DND-41 (cell line): ENCODE measurements around the gene STOX2.

Experiments used
- ATAC-seq: fragments of 200-7000 bp; cut with Tn5 transposase; 3 replicates; pipeline ENCODE4 v1.9.1; 2021; ENCODE audit warnings: low read depth; ENCODE audit not compliant: insufficient read depth
- DNase-seq: peaks from one replicate; pipeline ENCODE4 v3.0.0-alpha.2; 2020
- H2AFZ ChIP-seq: 2 replicates; pipeline ENCODE4 v1.6.0; 2012; ENCODE audit warnings: low read depth, low read length
- H3K27ac ChIP-seq: 2 replicates; pipeline ENCODE4 v1.5.1; 2012; ENCODE audit warnings: low read length, inconsistent platforms
- H3K27me3 ChIP-seq: fragments of 200-600 bp; sonication (generic); 2 replicates; pipeline ENCODE4 v1.6.0; 2012; ENCODE audit warnings: low read length, mild to moderate bottlenecking, inconsistent platforms; ENCODE audit not compliant: insufficient read depth, poor library complexity
- H3K36me3 ChIP-seq: 2 replicates; pipeline ENCODE4 v1.5.1; 2012; ENCODE audit warnings: low read length, inconsistent platforms; ENCODE audit not compliant: insufficient read depth
- H3K4me1 ChIP-seq: 2 replicates; pipeline ENCODE4 v1.5.1; 2012; ENCODE audit warnings: mild to moderate bottlenecking, low read length; ENCODE audit not compliant: insufficient read depth
- H3K4me2 ChIP-seq: 2 replicates; pipeline ENCODE4 v1.6.0; 2012; ENCODE audit warnings: mild to moderate bottlenecking, moderate library complexity, low read length, inconsistent platforms; ENCODE audit not compliant: insufficient read depth
- H3K4me3 ChIP-seq, 2 experiments: fragments of 200-600 bp in 1 of 2; shearing (Covaris generic) in 1 of 2; 2 replicates each; pipeline ENCODE4 v1.5.1; 2012 to 2016; ENCODE audit warnings: inconsistent platforms in 2 of 2, low read length in 2 of 2, mild to moderate bottlenecking in 2 of 2, low read depth in 1 of 2, moderate library complexity in 1 of 2
- H3K79me2 ChIP-seq: 2 replicates; pipeline ENCODE4 v1.6.0; 2012; ENCODE audit warnings: low read length, inconsistent platforms; ENCODE audit not compliant: insufficient read depth
- H3K9ac ChIP-seq: 2 replicates; pipeline ENCODE4 v1.6.0; 2012; ENCODE audit warnings: low read depth, mild to moderate bottlenecking, inconsistent platforms, low read length, moderate library complexity
- H3K9me3 ChIP-seq: 2 replicates; pipeline ENCODE4 v1.5.1; 2012; ENCODE audit warnings: low read length, moderate library complexity, mild to moderate bottlenecking, inconsistent platforms; ENCODE audit not compliant: insufficient read depth, severe bottlenecking
- H4K20me1 ChIP-seq: 2 replicates; pipeline ENCODE4 v1.6.0; 2012; ENCODE audit warnings: low read length; ENCODE audit not compliant: insufficient read depth
- EZH2 ChIP-seq: IDR thresholded peaks from 3 replicates; pipeline ENCODE4 v1.6.1; 2012; ENCODE audit warnings: borderline replicate concordance, low read depth, mild to moderate bottlenecking, moderate library complexity, low read length, inconsistent platforms; ENCODE audit not compliant: severe bottlenecking
- TF ChIP-seq, protein P1 (sequence below): IDR thresholded peaks from 2 replicates; pipeline ENCODE4 v1.5.1; 2012; ENCODE audit warnings: borderline replicate concordance, low read length, moderate library complexity, mild to moderate bottlenecking; ENCODE audit not compliant: poor library complexity, severe bottlenecking; ENCODE audit errors: extremely low read depth

Gene STOX2

DNA sequence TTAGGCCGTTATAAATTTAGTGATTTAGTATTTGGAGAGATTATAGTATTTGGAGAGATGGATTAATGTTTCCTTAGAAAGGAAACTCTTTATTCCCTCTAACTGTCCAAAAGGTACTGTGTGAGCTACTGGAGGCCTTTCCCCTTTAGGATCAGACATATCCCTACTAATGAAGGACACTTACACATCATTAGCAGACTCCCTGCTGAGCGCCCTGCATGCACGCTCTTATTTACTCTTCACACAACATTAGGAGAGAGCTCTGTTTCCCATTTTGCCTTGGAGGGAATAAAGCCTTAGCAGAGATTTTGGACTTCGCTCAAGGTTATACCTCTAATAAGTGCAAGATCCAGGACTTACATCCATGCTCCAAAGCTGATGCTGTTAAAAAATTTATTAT is 17.8 kb upstream of the STOX2 start:
- no peaks in the 10 kb centered on the region for H3K4me1 ChIP-seq
- no peak for ATAC-seq
- TF ChIP-seq, protein P1, sequence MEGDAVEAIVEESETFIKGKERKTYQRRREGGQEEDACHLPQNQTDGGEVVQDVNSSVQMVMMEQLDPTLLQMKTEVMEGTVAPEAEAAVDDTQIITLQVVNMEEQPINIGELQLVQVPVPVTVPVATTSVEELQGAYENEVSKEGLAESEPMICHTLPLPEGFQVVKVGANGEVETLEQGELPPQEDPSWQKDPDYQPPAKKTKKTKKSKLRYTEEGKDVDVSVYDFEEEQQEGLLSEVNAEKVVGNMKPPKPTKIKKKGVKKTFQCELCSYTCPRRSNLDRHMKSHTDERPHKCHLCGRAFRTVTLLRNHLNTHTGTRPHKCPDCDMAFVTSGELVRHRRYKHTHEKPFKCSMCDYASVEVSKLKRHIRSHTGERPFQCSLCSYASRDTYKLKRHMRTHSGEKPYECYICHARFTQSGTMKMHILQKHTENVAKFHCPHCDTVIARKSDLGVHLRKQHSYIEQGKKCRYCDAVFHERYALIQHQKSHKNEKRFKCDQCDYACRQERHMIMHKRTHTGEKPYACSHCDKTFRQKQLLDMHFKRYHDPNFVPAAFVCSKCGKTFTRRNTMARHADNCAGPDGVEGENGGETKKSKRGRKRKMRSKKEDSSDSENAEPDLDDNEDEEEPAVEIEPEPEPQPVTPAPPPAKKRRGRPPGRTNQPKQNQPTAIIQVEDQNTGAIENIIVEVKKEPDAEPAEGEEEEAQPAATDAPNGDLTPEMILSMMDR: no peak
- no peak for TF ChIP-seq EZH2
- no peaks in the 10 kb centered on the region for H3K27me3 ChIP-seq
- DNase-seq: no peak
- no peak overlapping the region for H3K9ac ChIP-seq
- no peak overlapping the region for H3K4me2 ChIP-seq
- H3K9me3 ChIP-seq: no peaks in the 10 kb centered on the region
- no peak overlapping the region for H2AFZ ChIP-seq
- H3K36me3 ChIP-seq: no peaks in the 10 kb centered on the region
- no peaks in the 10 kb centered on the region for H4K20me1 ChIP-seq
- no peak overlapping the region for H3K27ac ChIP-seq
- no peaks in the 10 kb centered on the region for H3K79me2 ChIP-seq
- no peak overlapping the region for H3K4me3 ChIP-seq

DNA sequence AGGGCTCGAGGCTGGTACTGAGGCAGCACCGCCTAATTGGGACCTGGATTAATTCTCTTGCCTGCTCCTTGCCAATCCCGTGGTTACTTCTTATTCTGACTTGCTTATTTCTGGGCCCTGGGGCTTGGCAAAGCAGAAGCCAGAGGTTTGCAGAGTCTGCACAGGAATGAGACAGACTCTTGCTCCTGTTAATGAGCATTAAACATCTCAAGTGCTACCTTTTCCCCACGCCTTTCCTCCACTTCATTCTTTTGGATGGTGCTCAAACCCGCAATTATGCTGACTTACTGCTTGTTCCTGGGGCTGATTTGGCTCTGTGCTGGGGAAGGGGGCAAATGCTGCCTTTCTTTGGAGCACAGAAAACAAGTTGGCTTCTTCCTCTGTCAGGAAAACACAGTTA is 16.5 kb upstream of the STOX2 start:
- Histone ChIP-seq H4K20me1 (no peaks in the 10 kb centered on the region), H2AFZ (no peak overlapping the region), H3K9ac (no peak overlapping the region), H3K36me3 (no peaks in the 10 kb centered on the region), H3K79me2 (no peaks in the 10 kb centered on the region), H3K4me1 (no peaks in the 10 kb centered on the region), H3K27ac (no peak overlapping the region), H3K27me3 (no peaks in the 10 kb centered on the region), H3K9me3 (no peaks in the 10 kb centered on the region), H3K4me3 (no peak overlapping the region), H3K4me2 (no peak overlapping the region)
- no peak for ATAC-seq
- DNase-seq: no peak
- TF ChIP-seq, protein P1: no peak
- TF ChIP-seq EZH2: no peak

DNA sequence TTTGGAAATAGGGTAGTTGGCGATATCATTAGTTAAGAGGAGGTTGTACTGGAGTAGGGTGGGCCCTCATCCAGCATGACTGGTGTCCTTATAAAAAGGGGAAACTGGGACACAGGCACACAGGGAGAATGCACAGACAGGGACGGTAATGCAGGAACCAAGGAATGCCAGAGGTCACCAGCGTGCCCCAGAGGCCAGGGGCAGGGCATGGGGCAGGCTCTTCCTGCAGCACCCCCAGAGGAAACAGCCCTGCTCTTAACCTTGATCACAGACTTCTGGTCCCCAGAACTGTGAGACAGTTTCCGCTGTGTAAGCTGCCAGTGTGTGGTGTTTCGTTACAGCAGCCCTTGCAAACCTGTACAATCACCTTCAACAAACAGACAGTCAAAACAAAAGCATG is 15.9 kb upstream of the STOX2 start:
- no peak for TF ChIP-seq EZH2
- TF ChIP-seq, protein P1: no peak
- H3K4me2 ChIP-seq: no peak overlapping the region
- no peak for ATAC-seq
- no peaks in the 10 kb centered on the region for H3K79me2 ChIP-seq
- H4K20me1 ChIP-seq: no peaks in the 10 kb centered on the region
- H3K27ac ChIP-seq: no peak overlapping the region
- H3K4me3 ChIP-seq: no peak overlapping the region
- no peak overlapping the region for H3K9ac ChIP-seq
- no peaks in the 10 kb centered on the region for H3K27me3 ChIP-seq
- no peak overlapping the region for H2AFZ ChIP-seq
- H3K4me1 ChIP-seq: no peaks in the 10 kb centered on the region
- no peaks in the 10 kb centered on the region for H3K36me3 ChIP-seq
- no peaks in the 10 kb centered on the region for H3K9me3 ChIP-seq
- no peak for DNase-seq

DNA sequence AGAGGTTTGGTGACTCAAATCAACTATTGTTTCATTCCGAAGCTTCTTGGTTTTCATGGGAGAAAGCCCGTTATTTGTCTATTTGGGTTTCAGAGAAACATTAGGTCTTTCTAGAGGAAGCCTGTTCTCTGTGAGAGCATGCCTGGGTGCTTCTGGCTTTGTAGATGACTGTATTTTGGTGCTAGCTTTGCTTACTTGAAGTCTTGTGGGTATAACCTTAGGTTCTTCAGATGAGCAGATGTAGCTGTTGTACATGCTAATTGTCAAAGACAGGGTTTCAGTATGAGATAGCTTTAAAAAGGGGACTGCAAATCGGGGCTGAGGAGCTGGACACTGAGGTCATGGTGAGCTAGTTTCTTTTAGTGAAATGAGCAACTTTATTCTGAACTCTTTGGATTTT is 7.9 kb upstream of the STOX2 start:
- Histone ChIP-seq H3K27ac (no peak overlapping the region), H3K79me2 (no peaks in the 10 kb centered on the region), H2AFZ (no peak overlapping the region), H3K9me3 (peaks cover 6% of the 10 kb centered on the region), H3K27me3 (no peaks in the 10 kb centered on the region), H3K4me1 (no peaks in the 10 kb centered on the region), H3K36me3 (no peaks in the 10 kb centered on the region), H3K9ac (no peak overlapping the region), H4K20me1 (no peaks in the 10 kb centered on the region), H3K4me3 (no peak overlapping the region), H3K4me2 (no peak overlapping the region)
- ATAC-seq (no peak), DNase-seq (no peak)
- no peak for TF ChIP-seq EZH2
- TF ChIP-seq, protein P1: no peak
